ENCODE results near the gene DENND1A.

The DENND1A gene

GRCh38 chr9:123376218-123377071 is 553.5 kb downstream of the DENND1A start:
- no peak for DNase-seq

GRCh38 chr9:123375469-123376132 is 554.3 kb downstream of the DENND1A start:
- DNase-seq: peak; percentile 76

- DNase-seq: peak; percentile 89
Measured at GRCh38 chr9:123373946-123374345, 556.0 kb downstream of the DENND1A start.

GRCh38 chr9:123373447-123373923 is 556.4 kb downstream of the DENND1A start:
- peak; percentile 60 for DNase-seq

GRCh38 chr9:123372766-123373446 is 557.0 kb downstream of the DENND1A start:
- DNase-seq: no peak

GRCh38 chr9:123371805-123372590 is 557.9 kb downstream of the DENND1A start:
- no peak for DNase-seq

GRCh38 chr9:123371228-123371584 is 558.7 kb downstream of the DENND1A start:
- no peak for DNase-seq

GRCh38 chr9:123370526-123371227 is 559.2 kb downstream of the DENND1A start:
- DNase-seq: no peak

- DNase-seq: no peak
Measured at GRCh38 chr9:123370108-123370507, 559.8 kb downstream of the DENND1A start.

GRCh38 chr9:123369296-123369695 is 560.6 kb downstream of the DENND1A start:
- no peak for DNase-seq

GRCh38 chr9:123368536-123369153 is 561.3 kb downstream of the DENND1A start:
- DNase-seq: no peak

GRCh38 chr9:123368023-123368422 is 561.9 kb downstream of the DENND1A start:
- no peak for DNase-seq

GRCh38 chr9:123365881-123366528 is 563.9 kb downstream of the DENND1A start:
- DNase-seq: no peak

- DNase-seq: peak; percentile 70
Measured at GRCh38 chr9:123365287-123365880, 564.5 kb downstream of the DENND1A start.

GRCh38 chr9:123364241-123364824 is 565.6 kb downstream of the DENND1A start:
- DNase-seq: no peak

- DNase-seq: no peak
Measured at GRCh38 chr9:123362856-123363255, 567.1 kb downstream of the DENND1A start.

GRCh38 chr9:123361731-123362510 is 568.0 kb downstream of the DENND1A start:
- no peak for DNase-seq

GRCh38 chr9:123361086-123361730 is 568.7 kb downstream of the DENND1A start:
- no peak for DNase-seq
